Sigmoid colon (tissue), 7 donors: ENCODE measurements around the gene GRIK4. TPM values are rescaled to one million over a fixed set of nuclear protein-coding genes. Genes with fewer than 3 reads are reported as not detected.

ENCODE experiments used
- DNase-seq: peaks from one replicate; pipeline ENCODE4 v3.0.0-alpha.2; 2019
- H3K27ac ChIP-seq, 4 donors: fragments of 200-600 bp; sonication (generic); one replicate each; pipeline ENCODE4 v1.5.1; 2016 to 2019; ENCODE audit warnings: mild to moderate bottlenecking in 1 of 4
- H3K27me3 ChIP-seq, 3 donors: fragments of 200-600 bp; sonication (generic); one replicate each; pipeline ENCODE4 v1.5.1; 2019; ENCODE audit warnings: mild to moderate bottlenecking in 1 of 3
- H3K36me3 ChIP-seq, 4 donors: fragments of 200-600 bp; sonication (generic); one replicate each; pipeline ENCODE4 v1.5.1; 2016 to 2019
- H3K4me1 ChIP-seq, 4 donors: fragments of 200-600 bp; sonication (generic); one replicate each; pipeline ENCODE4 v1.5.1; 2017 to 2019
- H3K4me3 ChIP-seq, 4 donors: fragments of 200-600 bp; sonication (generic); one replicate each; pipeline ENCODE4 v1.5.1; 2017 to 2019; ENCODE audit warnings: mild to moderate bottlenecking in 2 of 4, moderate library complexity in 1 of 4
- H3K9me3 ChIP-seq, 4 donors: fragments of 200-600 bp in 3 of 4; sonication (generic) in 3 of 4; one replicate each; pipeline versions ENCODE4 v1.5.1 to v1.6.1; 2013 to 2019
- CTCF ChIP-seq, 4 experiments: fragments of 450-650 bp in 3 of 4; fragments of 200-600 bp in 1 of 4; IDR thresholded peaks; one replicate each; pipeline ENCODE4 v1.5.1; 2016 to 2019; ENCODE audit warnings: antibody characterized with exemption in 4 of 4, mild to moderate bottlenecking in 3 of 4, moderate library complexity in 2 of 4
- EP300 ChIP-seq, 4 donors: sonication (generic); formaldehyde crosslinking; IDR thresholded peaks; one replicate each; pipeline ENCODE4 v1.6.1; 2017; ENCODE audit warnings: antibody characterized with exemption in 4 of 4
- POLR2A ChIP-seq, 2 donors: fragments of 450-650 bp; IDR thresholded peaks; one replicate each; pipeline ENCODE4 v1.6.1; 2016; ENCODE audit warnings: antibody characterized with exemption in 2 of 2, mild to moderate bottlenecking in 2 of 2, moderate library complexity in 2 of 2
- POLR2AphosphoS5 ChIP-seq, 4 donors: sonication (generic); formaldehyde crosslinking; IDR thresholded peaks; one replicate each; pipeline ENCODE4 v1.6.1; 2017; ENCODE audit warnings: antibody characterized with exemption in 4 of 4
- WGBS, 2 donors: extraction: QIAGEN DNeasy Blood & Tissue Kit; methylation state at CpG; one replicate each; pipeline ENCODE4 v1.1.7; 2013; 5-methylcytosine and 5-hydroxymethylcytosine counted together
- intact Hi-C: fragments of 100-400 bp; cut with DNase I; formaldehyde crosslinking; loops from one replicate; pipeline ENCODE4 v1.15.1; 2023
- polyA plus RNA-seq, 3 donors: library from polyadenylated mRNA; stranded (reverse); fragments of 200-250 nt; gene quantifications; one replicate each; pipeline ENCODE4 v1.2.3, GENCODE V29; 2013
- total RNA-seq, 4 donors: library from RNA; depleted of rRNA; stranded (reverse); fragments of >200 nt; gene quantifications; one replicate each; pipeline ENCODE4 v1.1.0, GENCODE V29; 2016
- donor health status: healthy with polysubstance abuse.
- donor health status: Bipolar disorder and iron deficiency.
- donor health status: healthy.

The GRIK4 gene
- total and polyA plus RNA-seq, 7 donors = 0.10 to 0.36 (median 0.27) TPM; not detected in 4

DNA sequence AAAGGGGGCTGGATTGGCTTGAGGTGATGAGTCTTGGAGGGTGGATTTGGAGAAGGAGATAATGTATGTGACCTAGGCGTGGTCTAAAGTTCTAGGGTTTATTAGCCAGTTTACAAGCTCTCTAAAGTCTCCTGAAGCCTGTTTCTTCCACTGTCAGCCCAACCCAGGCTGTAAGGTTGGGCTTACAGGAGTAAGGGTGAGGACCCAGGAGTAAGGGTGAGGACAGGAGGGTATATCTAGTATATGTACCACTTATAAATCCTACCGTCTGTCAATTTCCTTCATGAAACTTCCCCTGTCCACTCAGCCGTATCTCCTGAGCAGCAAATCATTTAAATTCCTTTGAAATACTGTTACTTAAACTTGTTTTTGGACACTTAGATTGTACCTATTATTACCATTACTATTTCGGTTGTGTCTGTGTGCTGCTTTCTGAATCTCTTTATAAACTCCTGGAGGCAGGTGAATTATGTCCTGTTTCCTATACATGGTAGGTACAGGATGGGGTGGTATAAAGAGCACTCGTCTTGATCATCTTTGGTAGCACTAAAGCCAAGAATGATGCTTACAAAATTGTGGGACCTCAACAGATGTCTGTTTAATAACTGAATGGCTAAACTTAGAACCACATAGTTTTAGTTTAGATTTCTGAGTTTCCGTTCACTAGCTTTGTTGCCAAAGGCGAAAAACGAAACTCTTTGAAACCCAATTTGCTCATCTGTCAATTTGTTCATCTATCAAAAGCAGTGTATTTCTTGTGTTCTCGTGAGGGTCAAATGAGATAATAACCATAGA lies 192.0 kb downstream of the GRIK4 start:
- intact Hi-C loops = no loop called here
- DNase-seq = no peak
- no peaks in the 10 kb centered on the region for H3K27me3 ChIP-seq
- 77 to 81% methylated on average over 9 of the region's 9 CpGs for WGBS, 2 donors
- H3K27ac ChIP-seq = no peak overlapping the region
- no peak overlapping the region for H3K4me3 ChIP-seq
- TF ChIP-seq POLR2AphosphoS5 (IDR thresholded peaks at IDR 0.05) (no peak), POLR2A (IDR thresholded peaks at IDR 0.05) (no peak), EP300 (IDR thresholded peaks at IDR 0.05) (no peak), CTCF (IDR thresholded peaks at IDR 0.05) (no peak)
- peaks cover 0 to 12% (median 1%) of the 10 kb centered on the region in 4 donors for H3K9me3 ChIP-seq
- no peaks in the 10 kb centered on the region for H3K4me1 ChIP-seq
- no peaks in the 10 kb centered on the region for H3K36me3 ChIP-seq

- H3K36me3 ChIP-seq = no peaks in the 10 kb centered on the region
- no peaks in the 10 kb centered on the region for H3K27me3 ChIP-seq
- TF ChIP-seq POLR2AphosphoS5 (IDR thresholded peaks at IDR 0.05) (no peak), EP300 (IDR thresholded peaks at IDR 0.05) (no peak), POLR2A (IDR thresholded peaks at IDR 0.05) (no peak)
- peaks cover 0 to 12% (median 1%) of the 10 kb centered on the region in 4 donors for H3K9me3 ChIP-seq
- intact Hi-C loops = no loop called here
- no peak overlapping the region for H3K4me3 ChIP-seq
- no peaks in the 10 kb centered on the region for H3K4me1 ChIP-seq
- H3K27ac ChIP-seq = no peak overlapping the region
- 80 to 81% methylated on average over 4 of the region's 4 CpGs for WGBS, 2 donors
- no peak for DNase-seq
These were observed 192.8 kb downstream of the GRIK4 start for GRCh38 chr11:120704256-120704750.

GRCh38 chr11:120706257-120706656 lies 194.7 kb downstream of the GRIK4 start:
- H3K9me3 ChIP-seq = peaks cover 0 to 12% (median 1%) of the 10 kb centered on the region in 4 donors
- H3K4me1 ChIP-seq = peaks cover 0 to 17% (median 14%) of the 10 kb centered on the region in 4 donors
- intact Hi-C loops = no loop called here
- TF ChIP-seq POLR2A (IDR thresholded peaks at IDR 0.05) (no peak), POLR2AphosphoS5 (IDR thresholded peaks at IDR 0.05) (no peak), CTCF (IDR thresholded peaks at IDR 0.05) (no peak), EP300 (IDR thresholded peaks at IDR 0.05) (no peak)
- H3K36me3 ChIP-seq = no peaks in the 10 kb centered on the region
- no peaks in the 10 kb centered on the region for H3K27me3 ChIP-seq
- WGBS, 2 donors = 78 to 90% methylated on average over 5 of the region's 5 CpGs
- H3K4me3 ChIP-seq = no peak overlapping the region
- no peak for DNase-seq
- no peak overlapping the region for H3K27ac ChIP-seq

- peaks cover 0 to 12% (median 1%) of the 10 kb centered on the region in 4 donors for H3K9me3 ChIP-seq
- peaks cover 0 to 20% (median 15%) of the 10 kb centered on the region in 4 donors for H3K4me1 ChIP-seq
- WGBS, 2 donors = 90 to 97% methylated on average over 4 of the region's 4 CpGs
- H3K27ac ChIP-seq = no peak overlapping the region
- no peak for DNase-seq
- intact Hi-C loops = no loop called here
- H3K36me3 ChIP-seq = no peaks in the 10 kb centered on the region
- TF ChIP-seq EP300 (IDR thresholded peaks at IDR 0.05) = no peak
- no peak for TF ChIP-seq CTCF (IDR thresholded peaks at IDR 0.05)
- TF ChIP-seq POLR2AphosphoS5 (IDR thresholded peaks at IDR 0.05) = no peak
- no peak for TF ChIP-seq POLR2A (IDR thresholded peaks at IDR 0.05)
- H3K27me3 ChIP-seq = no peaks in the 10 kb centered on the region
- H3K4me3 ChIP-seq = no peak overlapping the region
These were observed 195.6 kb downstream of the GRIK4 start for GRCh38 chr11:120707098-120707497.

GRCh38 chr11:120707663-120708062 lies 196.1 kb downstream of the GRIK4 start:
- H3K36me3 ChIP-seq = no peaks in the 10 kb centered on the region
- H3K27me3 ChIP-seq = no peaks in the 10 kb centered on the region
- peaks cover 0 to 21% (median 15%) of the 10 kb centered on the region in 4 donors for H3K4me1 ChIP-seq
- 90 to 97% methylated on average over 2 of the region's 2 CpGs for WGBS, 2 donors
- H3K4me3 ChIP-seq = no peak overlapping the region
- no peak for DNase-seq
- TF ChIP-seq POLR2AphosphoS5 (IDR thresholded peaks at IDR 0.05) (no peak), POLR2A (IDR thresholded peaks at IDR 0.05) (no peak), EP300 (IDR thresholded peaks at IDR 0.05) (no peak), CTCF (IDR thresholded peaks at IDR 0.05) (no peak)
- H3K27ac ChIP-seq = no peak overlapping the region
- peaks cover 0 to 12% (median 1%) of the 10 kb centered on the region in 4 donors for H3K9me3 ChIP-seq
- intact Hi-C loops = no loop called here
